22Rv1 (cell line): Measurements from ENCODE around the gene CAMTA1.
A peak's percentile ranks its signal among the peaks of the same experiment; 100 is the strongest.

Experiments used
- H3K27ac ChIP-seq: fragments of 450-650 bp; 2 replicates; pipeline ENCODE4 v1.5.1; 2017
- ZFX ChIP-seq: fragments of 450-650 bp; IDR thresholded peaks from 2 replicates; pipeline ENCODE4 v1.6.1; 2017; ENCODE audit warnings: antibody characterized with exemption, borderline replicate concordance
- TF ChIP-seq, protein P1 (sequence below): fragments of 450-650 bp; IDR thresholded peaks from 2 replicates; pipeline ENCODE4 v1.5.1; 2017; ENCODE audit warnings: mild to moderate bottlenecking

CAMTA1 gene

DNA sequence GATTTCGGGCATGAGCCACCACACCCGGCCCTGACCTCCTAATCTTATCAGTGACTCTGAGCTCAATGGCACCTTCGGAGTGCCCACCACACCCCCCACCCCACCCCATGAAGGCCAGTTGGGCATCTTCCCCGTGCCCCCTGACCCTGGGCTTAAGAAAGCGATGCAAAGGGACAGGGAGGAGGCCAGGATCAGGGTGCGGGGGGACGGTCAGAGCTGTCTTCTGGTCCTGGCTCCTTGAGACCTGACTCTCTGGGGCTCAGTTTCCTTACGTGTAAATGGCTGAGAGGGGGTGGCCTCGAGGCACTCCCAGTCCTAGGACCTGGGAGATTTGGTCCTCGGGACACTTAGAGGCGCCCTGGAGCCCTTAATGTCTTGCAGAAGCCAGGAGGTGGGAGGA is 881.9 kb downstream of the CAMTA1 start:
- TF ChIP-seq, protein P1, sequence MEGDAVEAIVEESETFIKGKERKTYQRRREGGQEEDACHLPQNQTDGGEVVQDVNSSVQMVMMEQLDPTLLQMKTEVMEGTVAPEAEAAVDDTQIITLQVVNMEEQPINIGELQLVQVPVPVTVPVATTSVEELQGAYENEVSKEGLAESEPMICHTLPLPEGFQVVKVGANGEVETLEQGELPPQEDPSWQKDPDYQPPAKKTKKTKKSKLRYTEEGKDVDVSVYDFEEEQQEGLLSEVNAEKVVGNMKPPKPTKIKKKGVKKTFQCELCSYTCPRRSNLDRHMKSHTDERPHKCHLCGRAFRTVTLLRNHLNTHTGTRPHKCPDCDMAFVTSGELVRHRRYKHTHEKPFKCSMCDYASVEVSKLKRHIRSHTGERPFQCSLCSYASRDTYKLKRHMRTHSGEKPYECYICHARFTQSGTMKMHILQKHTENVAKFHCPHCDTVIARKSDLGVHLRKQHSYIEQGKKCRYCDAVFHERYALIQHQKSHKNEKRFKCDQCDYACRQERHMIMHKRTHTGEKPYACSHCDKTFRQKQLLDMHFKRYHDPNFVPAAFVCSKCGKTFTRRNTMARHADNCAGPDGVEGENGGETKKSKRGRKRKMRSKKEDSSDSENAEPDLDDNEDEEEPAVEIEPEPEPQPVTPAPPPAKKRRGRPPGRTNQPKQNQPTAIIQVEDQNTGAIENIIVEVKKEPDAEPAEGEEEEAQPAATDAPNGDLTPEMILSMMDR = no peak
- TF ChIP-seq ZFX = no peak

DNA sequence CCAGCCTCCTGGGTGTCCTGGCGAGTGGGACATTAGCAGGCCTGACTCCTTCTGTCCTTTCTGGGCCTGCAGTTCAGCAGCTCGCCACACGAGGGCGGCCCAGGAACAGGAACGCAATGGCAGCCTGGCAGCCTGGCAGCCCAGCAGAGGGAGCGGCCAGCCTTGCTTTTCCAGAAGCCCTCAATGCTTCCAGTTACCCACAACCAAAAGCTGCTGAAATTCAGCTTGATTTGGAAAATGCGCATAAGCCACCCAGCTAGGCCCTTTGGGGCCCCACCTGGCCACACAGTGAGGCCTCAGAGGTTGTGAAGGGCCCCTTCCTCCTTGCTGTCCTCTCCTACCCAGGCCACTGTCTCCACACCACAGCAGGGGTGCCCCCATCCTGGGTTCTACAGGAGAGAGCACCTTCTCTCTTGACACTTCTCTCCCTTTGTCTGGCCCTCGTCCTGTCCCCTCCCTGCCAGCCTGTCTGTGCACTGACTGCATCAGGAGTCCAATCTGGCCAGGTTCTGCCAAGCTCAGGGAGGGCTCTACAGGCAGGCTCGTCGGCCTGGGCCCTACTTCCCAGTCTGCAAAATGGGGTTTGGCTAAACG is 882.5 kb downstream of the CAMTA1 start:
- no peak overlapping the region for H3K27ac ChIP-seq
- TF ChIP-seq, protein P1 = peak; percentile 96
- no peak for TF ChIP-seq ZFX

More for the DNA sequence above, 881.9 kb downstream of the CAMTA1 start:
- H3K27ac ChIP-seq = no peak overlapping the region

DNA sequence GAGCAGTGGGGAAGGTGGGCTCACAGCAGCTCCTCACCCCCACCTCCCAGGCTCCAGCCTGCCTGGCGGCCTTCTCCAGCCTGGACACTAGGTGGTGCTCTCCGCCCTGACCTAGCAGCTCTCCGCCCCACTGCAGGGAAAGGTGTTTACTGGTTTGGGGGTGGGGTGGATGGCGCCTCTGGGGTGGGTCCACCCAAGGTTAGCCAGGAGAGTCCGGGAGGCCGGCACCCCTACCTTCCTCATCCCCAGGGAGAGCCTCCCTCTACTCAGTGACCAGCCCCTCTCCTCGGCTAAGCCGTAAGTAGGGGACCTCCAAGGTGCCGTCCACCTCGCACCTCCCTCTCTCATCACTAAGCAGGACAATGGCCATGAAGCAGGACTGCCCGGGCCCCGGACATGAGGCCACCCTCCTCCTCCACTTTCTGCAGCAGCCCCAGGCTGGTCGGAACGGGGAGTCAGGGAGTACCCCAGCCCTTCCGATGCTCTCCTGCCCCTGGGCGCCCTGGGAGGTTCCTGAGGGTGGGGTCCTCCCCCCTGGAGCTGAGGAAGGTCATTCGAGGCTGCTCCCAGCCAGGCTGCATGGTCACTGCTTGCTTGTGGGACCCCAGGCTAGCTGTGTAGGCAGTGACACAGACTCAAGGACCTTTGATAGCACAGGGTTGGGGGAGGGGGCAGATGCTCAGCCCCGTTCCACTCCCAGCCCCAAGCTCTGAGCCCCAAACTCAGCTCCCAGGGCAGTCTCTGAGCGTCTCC is 884.5 kb downstream of the CAMTA1 start:
- no peak overlapping the region for H3K27ac ChIP-seq
- TF ChIP-seq, protein P1 = peak; percentile 88
- TF ChIP-seq ZFX = no peak

DNA sequence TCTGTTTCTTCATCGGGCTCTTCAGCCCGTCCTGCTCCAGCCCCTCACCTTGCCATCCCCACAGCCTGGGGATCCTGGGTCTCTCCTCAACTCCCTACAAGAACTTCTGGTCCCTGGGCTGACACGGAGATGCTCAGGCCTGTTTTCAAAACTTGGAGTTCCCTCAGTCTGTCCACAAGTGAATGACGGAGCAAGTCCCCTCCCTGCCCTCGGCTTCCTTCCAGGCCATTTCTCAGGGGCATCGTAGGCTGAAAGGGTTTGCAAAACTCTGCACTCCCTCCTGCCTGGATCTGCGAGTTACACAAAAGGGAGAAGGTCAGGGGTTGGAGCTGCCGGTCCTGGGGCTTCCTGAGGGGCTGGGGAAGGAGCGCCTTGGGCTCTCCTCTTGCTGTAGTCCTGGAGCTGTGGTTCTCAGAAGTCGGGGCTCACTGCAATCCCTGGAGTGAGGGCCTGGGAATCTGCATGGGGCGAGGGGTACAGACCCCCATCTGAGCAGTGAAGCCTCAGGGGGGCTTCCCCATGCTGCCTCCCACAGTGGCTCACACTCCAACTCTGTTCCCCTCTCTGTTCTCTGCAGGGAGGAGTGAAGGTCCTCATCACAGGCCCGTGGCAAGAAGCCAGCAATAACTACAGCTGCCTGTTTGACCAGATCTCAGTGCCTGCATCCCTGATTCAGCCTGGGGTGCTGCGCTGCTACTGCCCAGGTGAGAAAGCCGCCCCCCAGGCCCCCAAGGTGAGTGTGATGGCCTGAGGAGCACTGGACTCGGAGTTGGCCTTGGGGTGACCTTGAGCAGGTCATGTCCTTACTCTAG is 885.3 kb downstream of the CAMTA1 start:
- TF ChIP-seq, protein P1 = no peak
- no peak for TF ChIP-seq ZFX
- no peak overlapping the region for H3K27ac ChIP-seq

DNA sequence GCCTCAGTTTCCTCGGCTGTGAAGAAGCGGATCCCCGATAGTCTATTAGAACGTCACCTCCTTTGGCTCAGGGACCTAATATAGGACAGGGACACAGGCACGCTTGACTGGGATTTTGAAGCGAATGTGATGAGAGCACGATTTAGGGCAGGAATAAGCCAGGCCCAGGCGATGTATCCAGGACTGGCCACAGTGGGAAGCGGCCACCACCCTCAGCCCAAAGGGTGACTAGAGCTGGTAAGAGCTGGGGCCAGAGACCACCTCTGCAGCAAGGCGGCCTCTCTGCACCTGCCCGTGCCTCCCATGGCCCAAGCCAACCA is 885.9 kb downstream of the CAMTA1 start:
- no peak for TF ChIP-seq ZFX
- TF ChIP-seq, protein P1 = no peak
- H3K27ac ChIP-seq = no peak overlapping the region

DNA sequence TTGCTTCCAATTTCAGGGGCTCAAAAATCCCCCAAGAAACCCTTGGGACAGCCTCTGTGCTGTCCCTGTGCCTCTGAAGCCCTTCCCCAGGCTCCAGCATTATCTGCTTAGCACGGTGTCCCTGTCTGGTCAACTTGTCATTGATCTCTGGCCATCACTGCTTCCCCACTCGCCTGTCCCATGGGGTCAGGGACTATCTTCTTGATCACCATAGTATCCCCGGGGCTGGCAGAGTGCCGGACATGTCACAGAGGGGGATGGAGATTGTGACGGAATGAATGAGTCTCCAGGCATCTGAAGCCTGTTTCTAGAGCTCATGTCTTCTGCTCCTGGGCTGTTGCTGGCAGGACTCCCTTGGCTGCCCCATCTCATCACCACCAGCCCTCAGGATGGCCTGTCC is 886.4 kb downstream of the CAMTA1 start:
- no peak overlapping the region for H3K27ac ChIP-seq
- no peak for TF ChIP-seq ZFX
- TF ChIP-seq, protein P1 = no peak

DNA sequence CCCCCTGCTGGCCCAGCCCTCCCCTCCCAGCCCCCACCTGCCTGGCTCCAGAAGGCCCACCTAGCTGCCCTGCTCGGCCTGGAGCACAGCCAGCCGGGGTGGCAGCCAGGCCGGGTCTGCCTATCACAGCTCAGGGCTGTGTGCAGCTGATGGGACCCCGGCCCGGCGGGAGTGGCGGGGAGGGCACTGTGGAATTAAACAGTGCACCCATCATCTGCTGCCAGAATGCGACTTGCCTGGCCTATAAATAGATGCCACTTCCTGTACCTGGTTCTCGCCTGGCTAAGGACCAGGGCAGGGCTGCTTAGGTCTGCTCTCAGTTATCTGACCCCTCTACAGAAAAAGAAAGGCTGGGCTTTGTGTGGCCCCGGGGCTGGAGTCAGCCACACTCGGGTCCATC is 887.6 kb downstream of the CAMTA1 start:
- no peak overlapping the region for H3K27ac ChIP-seq

More for the DNA sequence above, 887.6 kb downstream of the CAMTA1 start:
- TF ChIP-seq, protein P1 = no peak
- no peak for TF ChIP-seq ZFX
